AG04449 (cell line): ENCODE data around the gene CNTNAP2.

Experiments
- CTCF ChIA-PET: fragments of 350-600 bp; formaldehyde crosslinking; extraction: SDS; loops from one replicate; lab custom pipeline; 2021; ENCODE audit warnings: antibody characterized with exemption; lab: Yijun Ruan, JAX
- POLR2A ChIA-PET: fragments of 400-600, 350-600 bp; formaldehyde crosslinking; extraction: SDS; loops from one replicate; lab custom pipeline; 2020; ENCODE audit warnings: antibody characterized with exemption, inconsistent platforms; lab: Yijun Ruan, JAX
- DNase-seq: peaks from one replicate; pipeline ENCODE4 v3.0.0-alpha.2; 2010; ENCODE audit warnings: low read depth, low spot score
- H3K4me3 ChIP-seq: 2 replicates; pipeline ENCODE4 v1.5.1; 2011; ENCODE audit warnings: low read depth, mild to moderate bottlenecking, control low read depth, low read length
- CTCF ChIP-seq: IDR thresholded peaks from one replicate; pipeline ENCODE4 v1.5.1; 2011; ENCODE audit warnings: mild to moderate bottlenecking, moderate library complexity, low read length, control low read depth, inconsistent platforms; ENCODE audit not compliant: insufficient read depth; ENCODE audit errors: missing control alignments

CNTNAP2 gene

GRCh38 chr7:146966274-146966673, 849.7 kb downstream of the CNTNAP2 start:
- ChIA-PET POLR2A (no interaction called here), CTCF (no interaction called here)
- no peak overlapping the region for H3K4me3 ChIP-seq
- no peak for TF ChIP-seq CTCF
- DNase-seq = no peak

- no peak overlapping the region for H3K4me3 ChIP-seq
- TF ChIP-seq CTCF = no peak
- CTCF ChIA-PET = no interaction called here
- DNase-seq = no peak
- POLR2A ChIA-PET = no interaction called here
Observed at GRCh38 chr7:146982482-146982881, 865.9 kb downstream of the CNTNAP2 start.

GRCh38 chr7:146991596-146991995, 875.0 kb downstream of the CNTNAP2 start:
- no peak overlapping the region for H3K4me3 ChIP-seq
- ChIA-PET CTCF (no interaction called here), POLR2A (no interaction called here)
- TF ChIP-seq CTCF = no peak
- DNase-seq = no peak

GRCh38 chr7:146993764-146994163, 877.2 kb downstream of the CNTNAP2 start:
- no peak overlapping the region for H3K4me3 ChIP-seq
- POLR2A ChIA-PET = no interaction called here
- TF ChIP-seq CTCF = no peak
- no peak for DNase-seq
- CTCF ChIA-PET = no interaction called here

- ChIA-PET CTCF (no interaction called here), POLR2A (no interaction called here)
- DNase-seq = no peak
- no peak for TF ChIP-seq CTCF
- H3K4me3 ChIP-seq = no peak overlapping the region
Observed at GRCh38 chr7:147008530-147008929, 891.9 kb downstream of the CNTNAP2 start.

- ChIA-PET POLR2A (no interaction called here), CTCF (no interaction called here)
- no peak for TF ChIP-seq CTCF
- H3K4me3 ChIP-seq = no peak overlapping the region
- DNase-seq = no peak
Observed at GRCh38 chr7:147012666-147013065, 896.1 kb downstream of the CNTNAP2 start.
